Measurements from ENCODE around the gene PLXDC2.

PLXDC2 gene

GRCh38 chr10:19908991-19909696 is 92.9 kb downstream of the PLXDC2 start:
- Histone ChIP-seq H3K4me1 (ENCODE audit: control insufficient read depth, insufficient read depth, low read length) (peaks cover 5% of the 10 kb centered on the region; the same call in 1 of the 2 replicates), H3K9me3 (ENCODE audit: control insufficient read depth, insufficient read depth, low read depth, low read length) (no peaks in the 10 kb centered on the region), H3K4me3 (ENCODE audit: low read depth, low read length) (no peak overlapping the region), H3K27ac (ENCODE audit: extremely low read depth, low read depth, low read length) (no peak overlapping the region), H3K36me3 (ENCODE audit: control insufficient read depth in 2 of 2, insufficient read depth in 1 of 2, low read length in 2 of 2) (no peaks in the 10 kb centered on the region)
- ChIA-PET POLR2A (no interaction called here), CTCF (interaction anchor here (0.9 kb wide), 1 partner anchor 64 kb away, joined by 3 read pairs; no protein-coding TSS in a partner anchor)
- TF ChIP-seq, protein P1, sequence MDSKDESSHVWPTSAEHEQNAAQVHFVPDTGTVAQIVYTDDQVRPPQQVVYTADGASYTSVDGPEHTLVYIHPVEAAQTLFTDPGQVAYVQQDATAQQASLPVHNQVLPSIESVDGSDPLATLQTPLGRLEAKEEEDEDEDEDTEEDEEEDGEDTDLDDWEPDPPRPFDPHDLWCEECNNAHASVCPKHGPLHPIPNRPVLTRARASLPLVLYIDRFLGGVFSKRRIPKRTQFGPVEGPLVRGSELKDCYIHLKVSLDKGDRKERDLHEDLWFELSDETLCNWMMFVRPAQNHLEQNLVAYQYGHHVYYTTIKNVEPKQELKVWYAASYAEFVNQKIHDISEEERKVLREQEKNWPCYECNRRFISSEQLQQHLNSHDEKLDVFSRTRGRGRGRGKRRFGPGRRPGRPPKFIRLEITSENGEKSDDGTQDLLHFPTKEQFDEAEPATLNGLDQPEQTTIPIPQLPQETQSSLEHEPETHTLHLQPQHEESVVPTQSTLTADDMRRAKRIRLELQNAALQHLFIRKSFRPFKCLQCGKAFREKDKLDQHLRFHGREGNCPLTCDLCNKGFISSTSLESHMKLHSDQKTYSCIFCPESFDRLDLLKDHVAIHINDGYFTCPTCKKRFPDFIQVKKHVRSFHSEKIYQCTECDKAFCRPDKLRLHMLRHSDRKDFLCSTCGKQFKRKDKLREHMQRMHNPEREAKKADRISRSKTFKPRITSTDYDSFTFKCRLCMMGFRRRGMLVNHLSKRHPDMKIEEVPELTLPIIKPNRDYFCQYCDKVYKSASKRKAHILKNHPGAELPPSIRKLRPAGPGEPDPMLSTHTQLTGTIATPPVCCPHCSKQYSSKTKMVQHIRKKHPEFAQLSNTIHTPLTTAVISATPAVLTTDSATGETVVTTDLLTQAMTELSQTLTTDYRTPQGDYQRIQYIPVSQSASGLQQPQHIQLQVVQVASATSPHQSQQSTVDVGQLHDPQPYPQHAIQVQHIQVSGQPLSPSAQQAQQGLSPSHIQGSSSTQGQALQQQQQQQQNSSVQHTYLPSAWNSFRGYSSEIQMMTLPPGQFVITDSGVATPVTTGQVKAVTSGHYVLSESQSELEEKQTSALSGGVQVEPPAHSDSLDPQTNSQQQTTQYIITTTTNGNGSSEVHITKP (tag by site-specific recombination; IDR thresholded peaks at IDR 0.05): no peak
- TF ChIP-seq ZNF600 (tag by site-specific recombination; IDR thresholded peaks at IDR 0.05) (no peak), OVOL3 (tag by site-specific recombination; IDR thresholded peaks at IDR 0.05) (no peak), ZNF830 (tag by site-specific recombination; IDR thresholded peaks at IDR 0.05; ENCODE audit: low read depth) (no peak), ZXDB (tag by site-specific recombination; IDR thresholded peaks at IDR 0.05) (no peak), REPIN1 (tag by site-specific recombination; IDR thresholded peaks at IDR 0.05; ENCODE audit: low read depth) (no peak), ZNF341 (tag by site-specific recombination; IDR thresholded peaks at IDR 0.05; ENCODE audit: low read depth) (no peak), ZNF114 (tag by site-specific recombination; IDR thresholded peaks at IDR 0.05) (no peak), ZNF510 (tag by site-specific recombination; IDR thresholded peaks at IDR 0.05; ENCODE audit: insufficient replicate concordance) (no peak), ZNF623 (tag by site-specific recombination; IDR thresholded peaks at IDR 0.05) (no peak), ZBTB49 (tag by site-specific recombination; IDR thresholded peaks at IDR 0.05; ENCODE audit: low read depth) (no peak), ZNF175 (tag by site-specific recombination; IDR thresholded peaks at IDR 0.05) (no peak), OSR2 (tag by site-specific recombination; IDR thresholded peaks at IDR 0.05) (no peak), ZNF433 (tag by site-specific recombination; IDR thresholded peaks at IDR 0.05; ENCODE audit: low read depth) (no peak), GLIS2 (tag by site-specific recombination; IDR thresholded peaks at IDR 0.05) (no peak), TSHZ1 (tag by site-specific recombination; IDR thresholded peaks at IDR 0.05; ENCODE audit: borderline replicate concordance) (no peak), ZSCAN5A (tag by site-specific recombination; IDR thresholded peaks at IDR 0.05) (no peak)
- TF ChIP-seq, protein P2, sequence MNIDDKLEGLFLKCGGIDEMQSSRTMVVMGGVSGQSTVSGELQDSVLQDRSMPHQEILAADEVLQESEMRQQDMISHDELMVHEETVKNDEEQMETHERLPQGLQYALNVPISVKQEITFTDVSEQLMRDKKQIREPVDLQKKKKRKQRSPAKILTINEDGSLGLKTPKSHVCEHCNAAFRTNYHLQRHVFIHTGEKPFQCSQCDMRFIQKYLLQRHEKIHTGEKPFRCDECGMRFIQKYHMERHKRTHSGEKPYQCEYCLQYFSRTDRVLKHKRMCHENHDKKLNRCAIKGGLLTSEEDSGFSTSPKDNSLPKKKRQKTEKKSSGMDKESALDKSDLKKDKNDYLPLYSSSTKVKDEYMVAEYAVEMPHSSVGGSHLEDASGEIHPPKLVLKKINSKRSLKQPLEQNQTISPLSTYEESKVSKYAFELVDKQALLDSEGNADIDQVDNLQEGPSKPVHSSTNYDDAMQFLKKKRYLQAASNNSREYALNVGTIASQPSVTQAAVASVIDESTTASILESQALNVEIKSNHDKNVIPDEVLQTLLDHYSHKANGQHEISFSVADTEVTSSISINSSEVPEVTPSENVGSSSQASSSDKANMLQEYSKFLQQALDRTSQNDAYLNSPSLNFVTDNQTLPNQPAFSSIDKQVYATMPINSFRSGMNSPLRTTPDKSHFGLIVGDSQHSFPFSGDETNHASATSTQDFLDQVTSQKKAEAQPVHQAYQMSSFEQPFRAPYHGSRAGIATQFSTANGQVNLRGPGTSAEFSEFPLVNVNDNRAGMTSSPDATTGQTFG (tag by site-specific recombination; IDR thresholded peaks at IDR 0.05; ENCODE audit: borderline replicate concordance): no peak
